GM10266 (cell line): ENCODE data around the gene SCTR.

Experiments used
- DNase-seq: peaks from one replicate; pipeline ENCODE4 v3.0.0; 2012; ENCODE audit errors: extremely low spot score
- CTCF ChIP-seq: IDR thresholded peaks from 2 replicates; pipeline ENCODE4 v1.5.1; 2012; ENCODE audit warnings: mild to moderate bottlenecking, low read depth; ENCODE audit not compliant: control insufficient read depth, insufficient read depth; ENCODE audit errors: missing control alignments

SCTR gene

GRCh38 chr2:119393971-119394748 lies 130.1 kb downstream of the SCTR start:
- no peak for DNase-seq
- no peak for TF ChIP-seq CTCF
